ENCODE measurements around the gene IQCK.

Gene IQCK

DNA sequence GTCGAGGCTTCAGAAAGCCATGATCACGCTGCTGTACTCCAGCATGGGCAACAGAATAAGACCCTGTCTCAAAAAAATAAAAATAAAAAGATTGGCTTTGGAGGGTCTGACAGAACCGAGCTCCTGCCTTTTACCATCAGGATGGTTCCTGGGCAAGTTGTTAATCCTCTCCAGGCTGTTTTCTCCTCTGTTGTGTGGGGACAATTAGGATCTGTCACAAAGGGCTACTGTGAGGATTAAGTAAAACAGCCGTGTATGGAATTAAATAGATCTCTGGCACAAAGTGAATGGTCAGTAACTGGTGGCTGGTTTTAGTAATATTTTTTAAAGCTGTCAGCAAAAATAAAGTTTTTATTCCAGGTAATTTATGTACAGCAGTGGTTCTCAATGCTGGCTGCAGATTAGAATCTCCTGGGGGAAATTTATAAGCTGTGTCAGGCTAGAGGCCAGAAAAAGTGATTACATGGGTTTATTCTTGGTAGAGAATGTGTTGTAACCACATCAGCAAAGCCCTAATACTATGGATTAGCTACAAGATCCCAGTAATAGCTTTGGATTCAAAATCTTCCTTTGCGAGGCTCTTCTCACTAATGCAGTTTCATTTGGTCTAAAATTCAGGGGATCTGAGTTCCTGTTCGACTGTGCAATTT lies 119.4 kb downstream of the IQCK start:
- DNase-seq (ENCODE audit: low read depth): no peak

DNA sequence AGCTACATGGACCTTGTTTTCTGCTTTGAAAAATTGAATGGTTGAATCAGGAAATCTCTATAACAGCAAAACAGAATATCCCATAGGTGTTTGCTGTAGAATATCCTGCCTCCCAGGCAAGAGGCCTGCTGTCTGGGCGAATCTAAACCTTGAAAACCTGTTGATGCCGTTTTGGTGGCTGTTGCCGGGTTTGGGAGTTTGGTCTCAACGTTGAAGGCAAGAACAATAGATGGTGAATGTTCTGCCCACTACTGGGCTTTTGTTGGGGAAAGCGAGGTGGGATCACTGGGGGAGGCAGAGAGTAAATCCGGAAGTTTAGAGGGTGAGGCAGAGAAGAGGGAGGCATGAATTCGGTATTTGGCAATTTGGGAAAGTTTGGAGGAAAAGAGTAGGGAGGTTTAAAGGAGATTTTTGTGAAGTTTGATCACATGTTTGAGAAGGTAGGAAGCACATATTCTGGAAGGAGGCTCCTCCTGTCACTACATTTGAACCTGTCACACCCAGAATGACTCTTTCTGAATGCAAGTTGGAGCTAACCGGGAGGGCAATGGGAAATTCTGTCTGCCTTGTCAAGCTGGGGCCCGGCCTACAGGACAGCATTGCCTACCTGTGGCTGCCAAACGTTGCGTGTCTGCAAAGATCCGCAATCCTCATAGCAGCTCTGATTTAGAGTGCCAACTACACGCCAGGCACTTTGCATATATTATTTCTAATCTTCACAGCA lies 120.1 kb downstream of the IQCK start:
- DNase-seq (ENCODE audit: low read depth): no peak

DNA sequence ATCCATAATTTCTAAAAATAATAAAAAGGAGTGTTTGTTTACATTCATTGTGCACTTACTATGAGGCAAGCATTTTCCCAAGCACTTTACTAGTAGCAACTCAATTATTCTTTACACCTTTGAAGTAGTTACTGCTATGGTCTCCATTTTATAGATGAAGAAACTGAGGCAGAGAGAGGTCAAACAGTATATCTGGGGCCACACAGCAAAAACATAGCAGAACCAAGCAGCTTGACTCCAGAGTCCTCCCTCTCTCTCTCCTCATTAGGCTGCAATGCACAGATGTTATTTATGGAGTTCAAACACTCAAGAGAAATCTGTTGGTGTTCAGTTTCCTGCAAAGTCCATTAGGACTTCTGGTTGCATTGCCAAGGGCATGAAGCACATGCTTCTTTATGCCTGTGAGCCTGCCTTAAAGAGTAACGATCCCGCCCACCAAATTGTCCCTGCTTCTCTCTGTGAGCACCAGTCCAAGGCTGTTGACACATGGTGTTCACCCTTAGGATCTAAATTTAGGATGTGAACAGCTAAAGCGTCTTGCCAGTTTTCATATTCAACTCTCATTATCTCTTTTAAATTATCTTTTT lies 122.5 kb downstream of the IQCK start:
- DNase-seq (ENCODE audit: low read depth): no peak

DNA sequence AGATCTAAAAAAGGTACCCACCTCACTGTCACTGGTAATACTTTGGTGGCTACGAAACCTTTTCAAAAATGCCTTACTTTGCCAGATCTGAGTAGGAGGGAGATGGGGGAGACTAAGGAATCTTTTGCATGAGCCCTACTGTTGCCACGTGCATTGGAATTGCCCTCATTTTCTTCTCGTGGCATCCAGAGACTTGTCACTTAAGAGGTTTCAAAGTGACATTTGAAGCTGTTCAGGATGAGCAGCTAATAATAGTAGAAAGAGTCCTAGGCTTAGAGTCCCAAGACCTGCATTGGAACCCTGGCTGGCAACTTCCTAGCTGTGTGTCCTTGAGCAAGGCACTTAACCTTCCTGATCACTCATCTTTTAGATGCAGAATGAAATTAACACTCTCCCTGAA lies 123.1 kb downstream of the IQCK start:
- DNase-seq (ENCODE audit: low read depth): no peak

DNA sequence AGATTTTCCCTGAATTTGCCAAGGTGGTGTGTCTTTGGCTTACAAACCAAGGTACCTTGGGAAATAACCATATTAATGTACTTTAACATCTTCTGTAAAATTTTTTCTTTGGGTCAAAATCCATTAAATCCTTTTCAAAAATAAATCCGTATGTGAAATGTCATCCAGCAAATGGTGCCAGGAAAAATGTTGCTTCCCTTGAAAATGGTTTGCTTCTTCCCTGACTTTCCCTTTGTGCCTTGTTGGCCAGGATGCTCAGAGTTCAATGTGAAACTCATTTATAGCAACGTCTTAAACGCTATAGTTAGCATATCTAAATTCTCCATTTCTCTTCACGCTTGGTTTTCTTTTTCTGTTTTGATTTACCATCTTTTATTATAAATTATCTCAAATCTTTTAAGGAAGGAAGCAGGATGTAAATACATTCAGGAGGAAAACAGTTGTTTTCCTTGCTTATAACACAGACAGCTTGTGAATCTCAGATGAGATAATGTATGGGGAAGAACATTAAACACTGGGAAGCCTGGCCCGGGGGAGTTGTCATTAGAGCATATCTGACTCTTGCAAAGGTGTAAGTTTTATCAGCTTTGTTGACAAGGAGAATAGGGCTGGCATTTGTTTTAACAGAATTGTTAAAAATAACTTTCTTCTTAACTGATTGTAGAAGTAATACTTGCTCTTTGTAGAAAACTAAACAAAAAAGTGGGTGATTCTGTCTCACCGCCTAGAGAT lies 124.5 kb downstream of the IQCK start:
- no peak for DNase-seq (ENCODE audit: low read depth)

- DNase-seq (ENCODE audit: low read depth): no peak
Measured at GRCh38 chr16:19843371-19843770, 125.3 kb downstream of the IQCK start.

GRCh38 chr16:19844945-19845641 lies 127.0 kb downstream of the IQCK start:
- DNase-seq (ENCODE audit: low read depth): no peak

- no peak for DNase-seq (ENCODE audit: low read depth)
Measured at GRCh38 chr16:19846436-19846835, 128.4 kb downstream of the IQCK start.

GRCh38 chr16:19848756-19849155 lies 130.7 kb downstream of the IQCK start:
- no peak for DNase-seq (ENCODE audit: low read depth)

DNA sequence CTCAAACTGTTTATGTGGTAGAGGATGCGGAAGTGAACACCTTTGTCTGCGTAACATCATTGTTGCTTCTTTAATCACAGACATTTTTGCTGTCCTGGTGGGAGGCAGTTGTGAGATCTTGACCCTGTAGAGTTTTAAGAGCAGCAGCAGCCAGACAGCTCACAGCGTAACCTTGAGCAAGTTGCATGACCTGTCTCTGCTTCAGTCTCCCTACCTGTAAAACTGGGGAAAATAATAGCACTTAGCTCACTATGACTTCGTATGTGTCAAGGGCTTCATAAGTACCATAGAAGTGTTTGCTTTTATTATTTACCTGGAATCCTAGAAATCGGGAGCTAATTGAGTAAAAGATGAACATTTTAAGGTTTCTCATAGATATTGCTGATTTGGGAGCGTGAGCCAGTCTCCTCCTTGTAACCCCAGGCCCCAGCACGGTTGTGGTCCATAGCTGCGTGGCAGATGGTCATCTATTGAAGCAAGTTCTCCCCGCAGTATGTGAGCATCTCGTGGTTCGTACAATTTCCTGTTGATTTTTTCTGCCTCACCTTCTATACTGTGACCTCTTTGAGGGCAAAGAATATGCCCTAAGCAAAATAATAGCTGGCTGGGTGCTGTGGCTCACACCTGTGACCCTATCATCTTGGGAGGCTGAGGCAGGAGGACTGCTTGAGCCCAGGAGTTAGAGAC lies 132.2 kb downstream of the IQCK start:
- DNase-seq (ENCODE audit: low read depth): no peak

- DNase-seq (ENCODE audit: low read depth): no peak
Measured at GRCh38 chr16:19851476-19851875, 133.4 kb downstream of the IQCK start.

DNA sequence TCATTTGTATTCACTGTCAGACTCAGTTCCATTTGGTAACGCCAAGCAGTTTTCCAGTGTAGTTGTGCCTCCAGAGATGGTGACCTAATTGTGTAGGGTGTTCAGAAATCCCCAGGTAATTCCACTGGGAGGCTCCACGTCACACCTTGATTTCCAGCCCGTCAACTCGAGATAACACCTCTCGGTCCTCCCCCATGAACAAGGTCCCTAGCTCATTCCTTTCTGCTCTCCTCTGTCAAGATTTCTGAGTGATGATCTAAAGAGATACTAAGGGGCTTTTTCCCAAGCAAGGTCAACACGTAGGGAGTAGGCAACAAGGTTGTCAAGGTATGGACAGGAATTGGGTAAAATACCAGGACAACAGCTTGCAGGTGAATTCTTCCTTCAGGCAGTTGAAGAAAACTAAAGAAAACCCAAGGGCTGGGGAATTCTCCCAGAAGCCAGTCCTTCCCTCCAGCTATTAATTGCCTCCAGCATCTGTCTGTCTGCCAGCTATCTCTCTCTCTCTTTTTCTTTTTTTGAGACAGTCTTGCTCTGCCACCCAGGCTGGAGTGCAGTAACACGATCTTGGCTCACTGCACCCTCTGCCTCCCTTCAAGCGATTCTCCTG lies 135.2 kb downstream of the IQCK start:
- no peak for DNase-seq (ENCODE audit: low read depth)

DNA sequence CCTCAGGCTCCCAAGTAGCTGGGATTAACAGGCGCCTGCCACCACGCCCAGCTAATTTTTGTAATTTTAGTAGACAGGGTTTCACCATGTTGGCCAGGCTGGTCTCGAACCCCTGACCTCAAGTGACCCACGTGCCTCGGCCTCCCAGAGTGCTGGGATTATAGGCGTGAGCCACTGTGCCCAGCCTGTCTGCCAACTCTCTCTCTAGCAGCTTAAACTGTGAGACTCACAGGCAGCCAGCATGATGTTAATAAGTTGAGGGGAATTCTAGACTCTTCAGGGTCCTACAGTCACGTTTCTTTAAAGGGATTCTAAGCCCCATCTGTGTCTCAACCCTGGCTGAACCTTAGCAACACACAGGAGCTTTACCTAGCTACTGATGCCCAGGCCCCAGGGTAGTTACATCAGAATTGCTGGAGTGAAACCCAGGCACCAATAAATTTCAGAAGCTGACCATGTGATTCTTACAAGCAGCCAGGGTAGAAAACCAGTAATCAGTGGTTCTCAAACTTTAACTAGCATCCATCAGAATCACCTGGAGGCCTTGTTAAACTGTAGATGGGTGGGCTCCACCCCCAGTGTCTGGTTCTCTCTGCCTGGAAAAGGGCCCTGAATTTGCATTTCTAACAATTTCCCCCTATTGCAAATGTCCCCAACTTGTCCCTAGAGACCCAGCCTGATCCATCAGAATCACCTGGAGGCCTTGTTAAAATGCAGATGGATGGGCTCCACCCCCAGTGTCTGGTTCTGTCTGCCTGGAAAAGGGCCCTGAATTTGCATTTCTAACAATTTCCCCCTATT lies 135.9 kb downstream of the IQCK start:
- DNase-seq (ENCODE audit: low read depth): no peak

DNA sequence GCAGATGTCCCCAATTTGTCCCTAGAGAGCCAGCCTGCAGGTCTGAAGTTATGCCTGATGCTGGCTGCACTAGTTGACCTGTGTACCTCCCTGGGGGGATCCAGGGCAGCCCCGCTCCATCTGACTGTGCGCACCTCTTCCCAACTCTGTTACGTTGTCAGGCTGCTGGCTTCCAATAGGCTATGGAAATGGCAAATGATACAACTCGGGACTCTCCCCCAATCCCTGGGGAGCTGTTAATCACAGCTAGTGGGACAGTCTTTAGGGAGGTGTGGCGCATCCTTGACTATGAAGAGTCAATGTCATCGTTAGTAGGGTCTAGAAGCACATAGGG lies 136.4 kb downstream of the IQCK start:
- no peak for DNase-seq (ENCODE audit: low read depth)

- no peak for DNase-seq (ENCODE audit: low read depth)
Measured at GRCh38 chr16:19856120-19856519, 138.0 kb downstream of the IQCK start.

GRCh38 chr16:19857593-19858339 lies 139.7 kb downstream of the IQCK start:
- no peak for DNase-seq (ENCODE audit: low read depth)

- no peak for DNase-seq (ENCODE audit: low read depth)
Measured at GRCh38 chr16:19858340-19859018, 140.4 kb downstream of the IQCK start.

DNA sequence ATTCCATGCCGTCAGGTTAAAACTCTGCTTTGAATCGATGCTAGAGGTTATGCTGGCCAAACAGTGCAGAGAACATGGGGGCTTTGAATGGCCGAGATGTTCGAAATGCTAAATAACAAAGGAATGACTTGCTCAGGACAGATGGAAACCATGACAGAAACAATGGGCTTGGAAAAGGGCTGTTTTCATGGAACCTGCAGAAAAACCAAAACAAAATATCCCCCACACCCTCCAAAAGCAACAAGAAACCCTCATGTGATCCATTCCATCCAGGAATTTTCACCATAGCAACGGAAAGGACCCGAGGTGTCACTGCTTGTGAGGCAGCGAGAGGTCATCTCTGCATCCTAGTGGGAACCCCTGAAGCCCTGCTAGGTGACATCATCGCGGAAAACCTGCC lies 141.1 kb downstream of the IQCK start:
- no peak for DNase-seq (ENCODE audit: low read depth)

GRCh38 chr16:19859603-19860002 lies 141.5 kb downstream of the IQCK start:
- DNase-seq (ENCODE audit: low read depth): no peak
